Measurements from ENCODE around the gene MRAS. TPM values are rescaled to one million over a fixed set of nuclear protein-coding genes. Genes with fewer than 3 reads are reported as not detected.
"Not testable (repeated sequence)": the region's sequence is repeated elsewhere in the genome, so short reads cannot be mapped to it uniquely, and the experiment has no call there.

MRAS gene
- total RNA-seq, 1 donor from 2014 or later = 17.2 TPM

DNA sequence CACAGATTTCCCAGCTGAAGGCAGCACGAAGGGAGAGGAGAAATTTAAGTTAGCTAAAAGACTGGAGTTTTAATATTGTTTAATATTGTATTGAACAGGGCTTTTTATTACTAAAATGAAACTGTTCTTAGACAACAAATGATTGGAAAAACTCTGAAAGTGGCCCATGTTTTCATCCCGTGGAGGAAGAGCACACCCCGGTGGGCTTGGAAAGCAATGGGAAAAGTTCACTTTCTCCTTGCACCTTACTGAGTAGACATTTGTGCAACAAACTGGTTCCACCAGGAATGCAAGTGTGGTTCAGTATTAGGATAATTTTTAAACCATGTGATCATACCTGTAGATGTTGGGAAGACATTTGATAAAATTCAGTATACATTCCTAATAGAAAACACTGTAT, 77.8 kb downstream of the MRAS start:
- TF ChIP-seq, protein P1, sequence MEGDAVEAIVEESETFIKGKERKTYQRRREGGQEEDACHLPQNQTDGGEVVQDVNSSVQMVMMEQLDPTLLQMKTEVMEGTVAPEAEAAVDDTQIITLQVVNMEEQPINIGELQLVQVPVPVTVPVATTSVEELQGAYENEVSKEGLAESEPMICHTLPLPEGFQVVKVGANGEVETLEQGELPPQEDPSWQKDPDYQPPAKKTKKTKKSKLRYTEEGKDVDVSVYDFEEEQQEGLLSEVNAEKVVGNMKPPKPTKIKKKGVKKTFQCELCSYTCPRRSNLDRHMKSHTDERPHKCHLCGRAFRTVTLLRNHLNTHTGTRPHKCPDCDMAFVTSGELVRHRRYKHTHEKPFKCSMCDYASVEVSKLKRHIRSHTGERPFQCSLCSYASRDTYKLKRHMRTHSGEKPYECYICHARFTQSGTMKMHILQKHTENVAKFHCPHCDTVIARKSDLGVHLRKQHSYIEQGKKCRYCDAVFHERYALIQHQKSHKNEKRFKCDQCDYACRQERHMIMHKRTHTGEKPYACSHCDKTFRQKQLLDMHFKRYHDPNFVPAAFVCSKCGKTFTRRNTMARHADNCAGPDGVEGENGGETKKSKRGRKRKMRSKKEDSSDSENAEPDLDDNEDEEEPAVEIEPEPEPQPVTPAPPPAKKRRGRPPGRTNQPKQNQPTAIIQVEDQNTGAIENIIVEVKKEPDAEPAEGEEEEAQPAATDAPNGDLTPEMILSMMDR (conservative IDR thresholded peaks at IDR 0.05; ENCODE audit: low read depth, low read length) = peak; percentile 75
- no peak for DNase-seq (ENCODE audit: low read depth)
- H3K4me3 ChIP-seq (ENCODE audit: low read depth, low read length) = no peak overlapping the region

DNA sequence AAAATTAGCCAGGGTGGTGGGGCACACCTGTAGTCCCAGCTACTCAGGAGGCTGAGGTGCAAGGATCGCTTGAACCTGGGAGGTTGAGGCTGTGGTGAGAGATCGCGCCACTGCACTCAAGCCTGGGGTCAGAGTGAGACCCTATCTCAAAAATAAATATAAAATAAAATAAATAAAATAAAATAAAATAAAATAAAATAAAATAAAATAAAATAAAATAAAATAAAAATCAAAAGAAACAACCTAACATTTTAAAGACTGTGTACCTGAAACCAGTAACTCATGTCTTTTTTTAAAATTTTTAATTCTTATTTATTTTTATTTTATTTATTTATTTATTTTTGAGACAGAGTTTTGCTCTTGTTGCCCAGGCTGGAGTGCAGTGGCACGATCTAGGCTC, 78.4 kb downstream of the MRAS start:
- not testable (repeated sequence) for DNase-seq (ENCODE audit: low read depth); H3K4me3 ChIP-seq (ENCODE audit: low read depth, low read length)

DNA sequence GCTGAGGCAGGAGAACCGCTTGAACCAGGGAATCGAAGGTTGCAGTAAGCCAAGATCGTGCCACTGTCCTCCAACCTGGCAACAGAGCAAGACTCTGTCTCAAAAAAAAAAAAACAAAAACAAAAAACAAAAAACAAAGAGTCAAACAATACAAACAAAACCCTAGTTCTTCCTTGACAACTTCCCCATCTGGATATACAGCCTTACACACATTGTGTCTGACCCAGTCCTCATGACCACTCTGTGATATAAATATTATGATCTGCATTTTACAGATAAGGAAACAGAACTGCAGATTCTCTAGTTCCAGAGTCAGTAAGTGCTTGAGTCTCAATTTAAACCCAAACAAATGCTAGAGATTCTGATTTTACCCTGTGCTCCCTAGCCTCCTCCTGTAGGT, 81.3 kb downstream of the MRAS start:
- TF ChIP-seq, protein P1 (conservative IDR thresholded peaks at IDR 0.05; ENCODE audit: low read depth, low read length) = no peak
- DNase-seq (ENCODE audit: low read depth) = no peak
- H3K4me3 ChIP-seq (ENCODE audit: low read depth, low read length) = no peak overlapping the region

DNA sequence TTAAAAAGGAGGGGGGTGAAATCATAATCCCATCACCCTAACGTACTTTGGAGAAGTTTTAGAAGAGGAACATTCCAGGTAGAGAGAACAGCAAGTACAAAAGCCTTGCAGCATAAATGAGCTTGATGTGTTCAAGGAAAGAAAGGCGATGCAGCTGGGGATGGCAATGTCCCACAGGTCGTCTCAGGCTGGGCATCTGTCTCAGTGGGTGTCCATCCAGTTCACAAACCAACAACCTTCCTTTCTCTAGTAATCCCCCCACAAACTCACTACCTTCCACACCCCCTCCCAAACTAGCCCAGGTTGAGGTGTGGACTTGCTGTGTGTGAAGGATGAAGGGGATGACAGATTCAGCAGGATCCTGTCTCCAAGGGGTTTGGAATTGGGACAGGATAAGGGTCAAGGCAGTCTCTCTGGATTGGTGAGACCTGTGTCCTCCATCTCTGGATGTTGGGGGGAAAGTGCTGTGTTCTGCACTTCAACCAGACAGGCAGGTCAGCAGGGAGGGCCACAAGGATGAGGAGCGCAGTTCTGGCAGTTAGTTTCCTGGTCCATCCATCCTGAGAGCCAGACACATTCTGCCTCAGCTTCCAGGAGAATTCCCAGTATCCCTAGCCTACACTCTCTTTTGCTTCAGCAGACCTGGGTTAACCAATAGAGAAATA, 84.3 kb downstream of the MRAS start:
- no peak overlapping the region for H3K4me3 ChIP-seq (ENCODE audit: low read depth, low read length)
- DNase-seq (ENCODE audit: low read depth) = no peak
- TF ChIP-seq, protein P1 (conservative IDR thresholded peaks at IDR 0.05; ENCODE audit: low read depth, low read length) = no peak

DNA sequence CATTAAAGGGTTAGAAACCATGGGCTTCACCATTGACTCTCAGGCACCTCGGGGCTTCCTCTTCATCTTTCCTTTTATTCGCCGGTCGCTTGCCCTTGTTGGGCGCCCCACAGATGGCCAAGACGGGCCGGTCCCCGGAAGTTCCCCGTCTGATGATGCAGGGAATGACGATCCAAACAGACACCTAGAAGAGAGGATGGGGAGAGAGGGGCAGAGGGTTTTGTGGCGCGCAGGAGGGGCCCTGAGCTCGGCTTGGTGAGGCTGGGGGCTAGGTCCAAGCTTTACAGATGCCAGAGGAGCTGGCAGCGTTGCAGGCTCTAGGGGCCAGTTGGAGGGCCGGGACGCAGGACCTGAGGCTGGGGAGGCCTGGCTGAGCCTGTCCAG, 85.5 kb downstream of the MRAS start:
- H3K4me3 ChIP-seq (ENCODE audit: low read depth, low read length) = peak overlapping the region; percentile 51
- no peak for DNase-seq (ENCODE audit: low read depth)
- TF ChIP-seq, protein P1 (conservative IDR thresholded peaks at IDR 0.05; ENCODE audit: low read depth, low read length) = no peak

DNA sequence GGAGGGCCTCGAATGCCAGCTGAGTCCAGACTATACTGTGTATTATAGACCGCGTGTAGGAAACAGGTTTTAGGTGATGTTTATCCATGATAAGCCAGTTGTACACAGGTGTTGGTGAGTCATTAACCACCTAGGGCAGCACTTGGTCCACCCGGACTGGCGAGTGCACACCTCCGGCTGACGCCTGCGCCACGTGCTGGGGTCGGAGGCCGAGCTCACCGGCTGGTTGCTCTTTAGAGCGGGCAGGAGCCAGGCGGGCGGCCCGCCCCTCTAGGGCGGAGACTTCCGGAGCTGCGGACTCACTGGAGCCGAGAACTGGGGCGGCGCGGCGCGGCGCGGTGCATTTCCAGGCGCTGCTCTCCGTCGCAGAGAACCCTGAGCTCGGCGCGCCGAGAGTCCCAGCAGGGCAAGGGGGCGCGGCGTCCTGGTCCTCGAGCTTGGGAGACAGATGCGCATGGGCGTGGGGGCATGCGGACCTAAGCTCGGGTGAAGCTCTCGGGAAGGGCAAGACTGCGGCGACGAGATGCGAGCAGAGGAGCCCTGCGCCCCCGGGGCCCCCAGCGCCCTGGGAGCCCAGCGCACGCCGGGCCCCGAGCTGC, 86.0 kb downstream of the MRAS start, which contains the start of gene ESYT3:
Gene ESYT3, plus strand, starts transcription at position 341 of the 599 bp plus-strand sequence. Its CDS starts 183 bp downstream, at position 524.
- no peak for DNase-seq (ENCODE audit: low read depth)
- TF ChIP-seq, protein P1 (conservative IDR thresholded peaks at IDR 0.05; ENCODE audit: low read depth, low read length) = no peak
- H3K4me3 ChIP-seq (ENCODE audit: low read depth, low read length) = peak within 1 kb of the TSS; percentile 51

DNA sequence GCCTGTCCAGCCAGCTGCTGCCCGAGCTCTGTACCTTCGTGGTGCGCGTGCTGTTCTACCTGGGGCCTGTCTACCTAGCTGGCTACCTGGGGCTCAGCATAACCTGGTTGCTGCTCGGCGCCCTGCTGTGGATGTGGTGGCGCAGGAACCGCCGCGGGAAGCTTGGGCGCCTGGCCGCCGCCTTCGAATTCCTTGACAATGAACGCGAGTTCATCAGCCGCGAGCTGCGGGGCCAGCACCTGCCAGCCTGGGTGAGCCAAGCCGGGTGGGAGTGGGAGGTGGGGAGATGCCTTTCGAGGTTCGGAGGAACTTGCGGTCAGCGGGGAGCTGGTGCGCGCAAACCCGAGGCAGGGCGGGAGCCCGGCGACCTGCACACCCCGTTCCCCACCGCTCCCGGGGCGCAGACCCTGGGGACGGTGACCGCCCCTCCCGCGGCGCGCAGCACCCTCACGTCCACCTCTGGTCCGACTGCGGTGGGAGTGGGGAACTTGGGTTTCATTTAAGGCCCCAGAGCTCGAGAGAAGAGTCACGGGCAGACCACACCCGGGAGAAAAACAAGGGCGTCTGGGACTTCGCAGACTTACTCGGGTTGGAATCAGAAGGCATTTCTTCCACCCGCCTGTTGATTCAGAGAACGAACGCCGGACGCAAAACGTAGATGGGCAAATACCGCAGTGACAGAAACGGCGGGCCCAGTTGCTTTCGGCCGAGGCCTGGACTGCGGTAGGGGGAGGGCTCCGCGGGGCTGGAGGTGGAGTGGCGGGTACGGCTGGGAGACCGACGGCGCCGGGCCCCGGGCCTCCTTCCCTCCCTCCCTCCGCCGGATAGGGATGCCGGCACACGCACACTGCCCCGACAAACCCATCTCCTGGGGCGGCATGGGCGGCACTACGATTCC, 86.7 kb downstream of the MRAS start:
- peak overlapping the region; percentile 51 for H3K4me3 ChIP-seq (ENCODE audit: low read depth, low read length)
- TF ChIP-seq, protein P1 (conservative IDR thresholded peaks at IDR 0.05; ENCODE audit: low read depth, low read length) = no peak
- no peak for DNase-seq (ENCODE audit: low read depth)

All from epithelial cell of proximal tubule (primary cell).